NOMO-1 treated with DMSO at 0.1 percent for 48 hours (cell line): ENCODE data around the gene CPED1.
"Not testable (repeated sequence)": the region's sequence is repeated elsewhere in the genome, so short reads cannot be mapped to it uniquely, and the experiment has no call there.

Source experiments
- DNase-seq: peaks from one replicate; lab custom pipeline; 2025; ENCODE audit not compliant: unreplicated experiment; lab: John Stamatoyannopoulos, UW

Gene CPED1

GRCh38 chr7:121219026-121219425 is 230.5 kb downstream of the CPED1 start:
- DNase-seq: no peak

- not testable (repeated sequence) for DNase-seq
Measured at GRCh38 chr7:121221108-121221507, 232.6 kb downstream of the CPED1 start.

GRCh38 chr7:121228779-121229178 is 240.3 kb downstream of the CPED1 start:
- no peak for DNase-seq

GRCh38 chr7:121235201-121235600 is 246.7 kb downstream of the CPED1 start:
- no peak for DNase-seq

DNA sequence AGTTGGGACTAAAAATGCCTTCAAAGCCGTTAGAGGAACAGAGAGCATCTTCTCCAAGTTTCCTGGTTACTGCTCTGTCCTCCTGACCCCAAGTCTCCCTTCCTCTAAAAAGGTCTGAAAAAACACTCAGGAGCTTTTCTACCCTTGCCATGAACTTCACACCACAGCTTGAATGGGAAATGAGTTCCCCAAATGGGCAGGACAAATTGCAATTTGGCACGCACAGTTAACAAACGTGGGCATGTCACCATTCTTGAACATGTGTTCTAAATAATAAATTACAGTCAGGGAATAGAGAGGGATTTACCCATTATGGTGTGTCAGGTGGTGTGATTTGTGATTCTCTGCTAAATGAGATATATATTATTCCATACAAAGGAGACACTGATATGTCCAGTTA is 249.1 kb downstream of the CPED1 start:
- DNase-seq: no peak

GRCh38 chr7:121244120-121244870 is 255.8 kb downstream of the CPED1 start:
- DNase-seq: no peak

GRCh38 chr7:121251367-121251766 is 262.9 kb downstream of the CPED1 start:
- not testable (repeated sequence) for DNase-seq

- DNase-seq: not testable (repeated sequence)
Measured at GRCh38 chr7:121252523-121253235, 264.2 kb downstream of the CPED1 start.

- DNase-seq: no peak
Measured at GRCh38 chr7:121259826-121260225, 271.3 kb downstream of the CPED1 start.

GRCh38 chr7:121261207-121261884 is 272.8 kb downstream of the CPED1 start:
- DNase-seq: no peak

- DNase-seq: no peak
Measured at GRCh38 chr7:121262221-121262620, 273.7 kb downstream of the CPED1 start.

DNA sequence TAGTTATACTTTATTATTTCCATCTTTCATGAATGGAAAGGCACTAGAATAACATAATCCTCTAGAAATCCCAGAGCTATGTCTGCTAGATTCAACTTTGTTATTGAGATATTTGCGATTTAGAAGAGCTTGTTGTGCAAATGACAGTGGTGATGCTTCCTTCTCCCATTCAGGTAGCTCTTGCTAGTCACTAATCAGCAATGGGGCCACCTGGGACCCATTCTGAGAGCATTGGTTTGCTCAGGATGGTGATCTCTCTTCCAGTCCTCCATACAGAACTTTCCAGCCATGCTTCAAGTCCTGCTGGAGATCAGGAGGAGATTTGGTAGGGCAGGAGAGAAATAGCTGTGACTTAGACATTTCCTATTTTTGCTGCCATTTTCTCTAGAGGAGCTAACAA is 274.5 kb downstream of the CPED1 start:
- no peak for DNase-seq

- no peak for DNase-seq
Measured at GRCh38 chr7:121266307-121266894, 277.9 kb downstream of the CPED1 start.

- no peak for DNase-seq
Measured at GRCh38 chr7:121267612-121268011, 279.1 kb downstream of the CPED1 start.

DNA sequence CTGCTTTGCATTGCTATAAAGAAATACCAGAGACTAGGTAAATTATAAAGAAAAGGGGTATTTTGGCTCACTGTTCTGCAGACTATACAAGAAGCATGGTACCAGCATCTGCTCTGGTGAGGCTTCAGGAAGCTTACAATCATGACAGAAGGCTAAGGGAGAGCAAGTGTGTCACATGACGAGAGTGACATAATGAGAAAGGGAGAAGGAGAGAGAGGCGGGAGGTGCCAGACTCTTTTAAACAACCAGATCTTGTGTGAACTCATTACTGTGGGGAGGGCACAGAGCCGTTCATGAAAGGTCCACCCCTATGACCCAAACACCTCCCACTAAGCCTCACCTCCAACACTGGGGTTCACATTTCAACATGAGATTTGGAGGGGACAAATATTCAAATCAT is 281.3 kb downstream of the CPED1 start:
- no peak for DNase-seq

DNA sequence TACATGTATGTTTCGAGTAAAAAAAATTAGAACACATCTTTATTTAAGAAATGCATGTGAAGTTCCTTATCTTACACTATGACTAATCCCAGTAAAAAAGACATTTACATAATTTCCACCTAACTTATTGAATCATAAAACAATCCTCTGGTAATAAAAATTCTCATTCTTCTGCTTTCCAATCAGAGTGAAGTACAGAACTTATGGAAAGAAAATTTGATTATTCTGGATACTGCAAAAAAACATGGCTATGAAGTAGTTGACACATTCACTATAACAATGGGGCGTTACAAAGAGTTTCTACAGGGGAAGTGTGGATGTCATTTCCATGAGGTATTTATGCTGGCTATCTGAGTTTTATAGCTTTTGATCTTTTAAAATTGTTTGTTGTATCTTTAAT is 282.6 kb downstream of the CPED1 start:
- DNase-seq: no peak

DNA sequence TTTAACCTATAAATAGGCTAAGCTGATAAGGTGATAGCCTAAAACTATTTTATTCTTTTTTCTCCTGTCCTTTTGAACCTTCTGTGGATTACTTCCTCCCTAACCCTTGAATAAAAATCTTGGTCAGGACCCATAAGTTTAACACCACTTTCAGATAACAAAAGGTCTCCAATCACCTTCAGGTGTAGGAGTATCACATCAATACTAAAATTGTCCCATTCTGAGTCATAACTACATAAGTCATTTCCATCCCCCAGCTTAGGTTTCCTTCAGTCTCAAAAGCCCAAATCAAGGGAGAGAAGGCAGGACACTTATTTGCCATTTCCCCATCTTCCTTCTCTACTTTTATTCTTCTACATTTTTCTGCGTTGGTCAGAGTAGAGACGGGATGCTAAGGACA is 283.4 kb downstream of the CPED1 start:
- DNase-seq: no peak

GRCh38 chr7:121272676-121273075 is 284.2 kb downstream of the CPED1 start:
- DNase-seq: no peak

- no peak for DNase-seq
Measured at GRCh38 chr7:121273467-121274167, 285.1 kb downstream of the CPED1 start.

DNA sequence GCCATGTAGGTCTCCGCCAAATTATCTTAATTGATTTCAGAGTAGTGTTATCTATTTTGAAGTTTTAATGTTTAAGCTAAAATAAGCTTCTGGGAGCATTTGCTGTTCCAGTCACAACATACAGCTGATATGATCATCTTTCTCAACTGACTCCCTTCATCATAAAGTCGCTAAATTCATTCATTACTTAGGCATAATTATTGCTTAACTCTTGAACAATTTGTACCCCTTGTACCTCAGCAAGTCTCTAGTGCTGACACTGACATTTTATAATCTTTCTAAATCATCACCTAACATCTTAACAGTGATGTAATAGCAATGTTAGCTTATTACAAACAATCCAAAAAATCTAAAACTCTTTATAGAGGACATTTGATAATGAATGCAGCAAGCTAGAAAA is 286.0 kb downstream of the CPED1 start:
- DNase-seq: no peak

- no peak for DNase-seq
Measured at GRCh38 chr7:121275204-121275603, 286.7 kb downstream of the CPED1 start.
